WI38 (cell line): ENCODE measurements around the gene XYLT1.
"Not testable (repeated sequence)": the region's sequence is repeated elsewhere in the genome, so short reads cannot be mapped to it uniquely, and the experiment has no call there.

ENCODE experiments used
- H3K4me3 ChIP-seq: 2 replicates; pipeline ENCODE4 v1.5.1; 2011; ENCODE audit warnings: low read depth, mild to moderate bottlenecking, control low read depth, low read length
- CTCF ChIP-seq: IDR thresholded peaks from 2 replicates; pipeline ENCODE4 v1.5.1; 2012; ENCODE audit warnings: low read depth, mild to moderate bottlenecking, control low read depth, low read length

The XYLT1 gene

GRCh38 chr16:17340804-17341203, 130.0 kb downstream of the XYLT1 start:
- no peak overlapping the region for H3K4me3 ChIP-seq
- no peak for TF ChIP-seq CTCF

GRCh38 chr16:17339764-17340541, 130.8 kb downstream of the XYLT1 start:
- no peak for TF ChIP-seq CTCF
- H3K4me3 ChIP-seq, result no peak overlapping the region

GRCh38 chr16:17338244-17338643, 132.5 kb downstream of the XYLT1 start:
- TF ChIP-seq CTCF, result no peak
- H3K4me3 ChIP-seq, result no peak overlapping the region

GRCh38 chr16:17336530-17336900, 134.2 kb downstream of the XYLT1 start:
- H3K4me3 ChIP-seq, result no peak overlapping the region
- TF ChIP-seq CTCF, result no peak

- no peak overlapping the region for H3K4me3 ChIP-seq
- TF ChIP-seq CTCF, result no peak
These were observed 134.8 kb downstream of the XYLT1 start for GRCh38 chr16:17335826-17336529.

- H3K4me3 ChIP-seq, result not testable (repeated sequence)
These were observed 135.4 kb downstream of the XYLT1 start for GRCh38 chr16:17335406-17335805.

- H3K4me3 ChIP-seq, result no peak overlapping the region
- TF ChIP-seq CTCF, result no peak
These were observed 136.7 kb downstream of the XYLT1 start for GRCh38 chr16:17334096-17334495.
